Measurements from ENCODE around the gene OPCML. TPM values are rescaled to one million over a fixed set of nuclear protein-coding genes. Genes with fewer than 3 reads are reported as not detected.

Gene OPCML
- total and polyA plus RNA-seq, 5 donors, result 0.14 to 2.8 (median 1.1) TPM

GRCh38 chr11:132770829-132771530 lies 761.3 kb downstream of the OPCML start:
- DNase-seq, result no peak
- intact Hi-C loops (cut with DNase I), result no loop called here
- no peaks in the 10 kb centered on the region for H3K9me3 ChIP-seq (ENCODE audit: control insufficient read depth, low read length)
- H3K27me3 ChIP-seq (ENCODE audit: control insufficient read depth, insufficient read depth), result no peaks in the 10 kb centered on the region
- 45% methylated on average over 7 of the region's 7 CpGs for WGBS
- no peak overlapping the region for H3K27ac ChIP-seq (ENCODE audit: low read length)
- no peaks in the 10 kb centered on the region for H3K4me1 ChIP-seq (ENCODE audit: control insufficient read depth, insufficient read depth, low read length)
- ATAC-seq, result peak; percentile 45 to 51
- H3K4me3 ChIP-seq (ENCODE audit: low read length), result no peak overlapping the region

- Histone ChIP-seq H3K27ac (ENCODE audit: low read length) (no peak overlapping the region), H3K4me3 (ENCODE audit: low read length) (no peak overlapping the region), H3K4me1 (ENCODE audit: control insufficient read depth, insufficient read depth, low read length) (no peaks in the 10 kb centered on the region), H3K9me3 (ENCODE audit: control insufficient read depth, low read length) (no peaks in the 10 kb centered on the region), H3K27me3 (ENCODE audit: control insufficient read depth, insufficient read depth) (no peaks in the 10 kb centered on the region)
- no peak for ATAC-seq
- 96% methylated on average over 5 of the region's 5 CpGs for WGBS
- DNase-seq, result no peak
- intact Hi-C loops (cut with DNase I), result no loop called here
Measured at GRCh38 chr11:132763503-132763902, 768.8 kb downstream of the OPCML start.

GRCh38 chr11:132755934-132756333 lies 776.4 kb downstream of the OPCML start:
- Histone ChIP-seq H3K4me1 (ENCODE audit: control insufficient read depth, insufficient read depth, low read length) (no peaks in the 10 kb centered on the region), H3K9me3 (ENCODE audit: control insufficient read depth, low read length) (no peaks in the 10 kb centered on the region), H3K27ac (ENCODE audit: low read length) (no peak overlapping the region), H3K4me3 (ENCODE audit: low read length) (no peak overlapping the region), H3K27me3 (ENCODE audit: control insufficient read depth, insufficient read depth) (no peaks in the 10 kb centered on the region)
- WGBS, result 86% methylated on average over 5 of the region's 5 CpGs
- intact Hi-C loops (cut with DNase I), result no loop called here
- no peak for DNase-seq
- no peak for ATAC-seq

GRCh38 chr11:132751516-132752250 lies 780.6 kb downstream of the OPCML start:
- Histone ChIP-seq H3K9me3 (ENCODE audit: control insufficient read depth, low read length) (no peaks in the 10 kb centered on the region), H3K27ac (ENCODE audit: low read length) (no peak overlapping the region), H3K4me3 (ENCODE audit: low read length) (no peak overlapping the region), H3K27me3 (ENCODE audit: control insufficient read depth, insufficient read depth) (no peaks in the 10 kb centered on the region), H3K4me1 (ENCODE audit: control insufficient read depth, insufficient read depth, low read length) (no peaks in the 10 kb centered on the region)
- WGBS, result 55% methylated on average over 3 of the region's 3 CpGs
- intact Hi-C loops (cut with DNase I), result no loop called here
- ATAC-seq (no peak), DNase-seq (no peak)

GRCh38 chr11:132746305-132746704 lies 786.0 kb downstream of the OPCML start:
- Histone ChIP-seq H3K9me3 (ENCODE audit: control insufficient read depth, low read length) (no peaks in the 10 kb centered on the region), H3K27me3 (ENCODE audit: control insufficient read depth, insufficient read depth) (no peaks in the 10 kb centered on the region), H3K4me3 (ENCODE audit: low read length) (no peak overlapping the region), H3K4me1 (ENCODE audit: control insufficient read depth, insufficient read depth, low read length) (no peaks in the 10 kb centered on the region), H3K27ac (ENCODE audit: low read length) (no peak overlapping the region)
- intact Hi-C loops (cut with DNase I), result no loop called here
- DNase-seq (no peak), ATAC-seq (no peak)
- 80% methylated on average over 5 of the region's 5 CpGs for WGBS

GRCh38 chr11:132745306-132745705 lies 787.0 kb downstream of the OPCML start:
- H3K27ac ChIP-seq (ENCODE audit: low read length), result no peak overlapping the region
- ATAC-seq (no peak), DNase-seq (no peak)
- intact Hi-C loops (cut with DNase I), result no loop called here
- WGBS, result 73% methylated on average over 1 of the region's 1 CpG
- no peak overlapping the region for H3K4me3 ChIP-seq (ENCODE audit: low read length)
- no peaks in the 10 kb centered on the region for H3K27me3 ChIP-seq (ENCODE audit: control insufficient read depth, insufficient read depth)
- H3K4me1 ChIP-seq (ENCODE audit: control insufficient read depth, insufficient read depth, low read length), result no peaks in the 10 kb centered on the region
- no peaks in the 10 kb centered on the region for H3K9me3 ChIP-seq (ENCODE audit: control insufficient read depth, low read length)

- Histone ChIP-seq H3K4me3 (ENCODE audit: low read length) (no peak overlapping the region), H3K27ac (ENCODE audit: low read length) (no peak overlapping the region), H3K27me3 (ENCODE audit: control insufficient read depth, insufficient read depth) (no peaks in the 10 kb centered on the region), H3K9me3 (ENCODE audit: control insufficient read depth, low read length) (no peaks in the 10 kb centered on the region), H3K4me1 (ENCODE audit: control insufficient read depth, insufficient read depth, low read length) (no peaks in the 10 kb centered on the region)
- DNase-seq, result no peak
- no peak for ATAC-seq
- 50% methylated on average over 8 of the region's 8 CpGs for WGBS
- intact Hi-C loops (cut with DNase I), result no loop called here
Measured at GRCh38 chr11:132744771-132745170, 787.5 kb downstream of the OPCML start.

GRCh38 chr11:132743601-132744000 lies 788.7 kb downstream of the OPCML start:
- no peak overlapping the region for H3K4me3 ChIP-seq (ENCODE audit: low read length)
- no peak overlapping the region for H3K27ac ChIP-seq (ENCODE audit: low read length)
- H3K9me3 ChIP-seq (ENCODE audit: control insufficient read depth, low read length), result no peaks in the 10 kb centered on the region
- H3K4me1 ChIP-seq (ENCODE audit: control insufficient read depth, insufficient read depth, low read length), result no peaks in the 10 kb centered on the region
- 89% methylated on average over 4 of the region's 4 CpGs for WGBS
- H3K27me3 ChIP-seq (ENCODE audit: control insufficient read depth, insufficient read depth), result no peaks in the 10 kb centered on the region
- DNase-seq (no peak), ATAC-seq (no peak)
- intact Hi-C loops (cut with DNase I), result no loop called here

GRCh38 chr11:132742929-132743328 lies 789.4 kb downstream of the OPCML start:
- no peak overlapping the region for H3K27ac ChIP-seq (ENCODE audit: low read length)
- no peaks in the 10 kb centered on the region for H3K9me3 ChIP-seq (ENCODE audit: control insufficient read depth, low read length)
- ATAC-seq (no peak), DNase-seq (no peak)
- intact Hi-C loops (cut with DNase I), result no loop called here
- H3K4me3 ChIP-seq (ENCODE audit: low read length), result no peak overlapping the region
- H3K4me1 ChIP-seq (ENCODE audit: control insufficient read depth, insufficient read depth, low read length), result no peaks in the 10 kb centered on the region
- 80% methylated on average over 6 of the region's 6 CpGs for WGBS
- no peaks in the 10 kb centered on the region for H3K27me3 ChIP-seq (ENCODE audit: control insufficient read depth, insufficient read depth)

GRCh38 chr11:132734217-132734616 lies 798.1 kb downstream of the OPCML start:
- Histone ChIP-seq H3K4me3 (ENCODE audit: low read length) (no peak overlapping the region), H3K4me1 (ENCODE audit: control insufficient read depth, insufficient read depth, low read length) (no peaks in the 10 kb centered on the region), H3K27me3 (ENCODE audit: control insufficient read depth, insufficient read depth) (no peaks in the 10 kb centered on the region), H3K27ac (ENCODE audit: low read length) (no peak overlapping the region), H3K9me3 (ENCODE audit: control insufficient read depth, low read length) (no peaks in the 10 kb centered on the region)
- no peak for ATAC-seq
- no peak for DNase-seq
- WGBS, result 64% methylated on average over 2 of the region's 2 CpGs
- intact Hi-C loops (cut with DNase I), result no loop called here

- H3K4me1 ChIP-seq (ENCODE audit: control insufficient read depth, insufficient read depth, low read length), result no peaks in the 10 kb centered on the region
- DNase-seq (no peak), ATAC-seq (no peak)
- H3K9me3 ChIP-seq (ENCODE audit: control insufficient read depth, low read length), result no peaks in the 10 kb centered on the region
- H3K4me3 ChIP-seq (ENCODE audit: low read length), result no peak overlapping the region
- intact Hi-C loops (cut with DNase I), result no loop called here
- H3K27me3 ChIP-seq (ENCODE audit: control insufficient read depth, insufficient read depth), result no peaks in the 10 kb centered on the region
- 86% methylated on average over 14 of the region's 14 CpGs for WGBS
- H3K27ac ChIP-seq (ENCODE audit: low read length), result no peak overlapping the region
Measured at GRCh38 chr11:132728026-132728425, 804.3 kb downstream of the OPCML start.

Measured in right cardiac atrium (tissue), 5 donors.